Body of pancreas (tissue), 4 donors: ENCODE measurements around the gene C11orf68.

Experiments used
- POLR2A ChIP-seq, 3 donors: fragments of 450-650 bp; IDR thresholded peaks; one replicate each; pipeline ENCODE4 v1.6.1; 2016; ENCODE audit warnings: antibody characterized with exemption in 3 of 3, mild to moderate bottlenecking in 2 of 3
- TF ChIP-seq, protein P1 (sequence below), 7 experiments: fragments of 450-650 bp in 4 of 7; fragments of 200-600 bp in 3 of 7; sonication (generic) in 3 of 7; IDR thresholded peaks; one replicate each; pipeline ENCODE4 v1.5.1; 2016 to 2019; ENCODE audit warnings: antibody characterized with exemption in 7 of 7

DNA sequence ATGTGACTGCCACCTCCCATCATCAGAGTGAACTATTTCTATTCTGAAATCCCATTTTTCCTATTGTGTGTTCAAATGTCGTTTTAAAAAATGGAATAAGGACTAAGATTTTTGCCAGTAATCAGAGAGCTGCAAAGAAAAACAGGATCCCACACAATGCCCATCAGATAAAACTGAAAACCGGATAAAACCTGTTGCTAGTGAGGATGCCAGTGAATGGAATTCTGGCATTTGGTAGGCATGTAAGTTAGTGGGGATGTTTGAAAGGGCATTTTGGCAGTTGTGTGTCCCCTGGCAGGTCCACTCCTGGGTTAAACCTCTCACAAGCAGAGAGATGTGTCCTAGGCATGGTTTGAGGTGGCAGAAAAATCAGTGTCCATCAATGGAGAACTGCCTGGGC lies 6.5 kb upstream of the C11orf68 start:
- TF ChIP-seq, protein P1, sequence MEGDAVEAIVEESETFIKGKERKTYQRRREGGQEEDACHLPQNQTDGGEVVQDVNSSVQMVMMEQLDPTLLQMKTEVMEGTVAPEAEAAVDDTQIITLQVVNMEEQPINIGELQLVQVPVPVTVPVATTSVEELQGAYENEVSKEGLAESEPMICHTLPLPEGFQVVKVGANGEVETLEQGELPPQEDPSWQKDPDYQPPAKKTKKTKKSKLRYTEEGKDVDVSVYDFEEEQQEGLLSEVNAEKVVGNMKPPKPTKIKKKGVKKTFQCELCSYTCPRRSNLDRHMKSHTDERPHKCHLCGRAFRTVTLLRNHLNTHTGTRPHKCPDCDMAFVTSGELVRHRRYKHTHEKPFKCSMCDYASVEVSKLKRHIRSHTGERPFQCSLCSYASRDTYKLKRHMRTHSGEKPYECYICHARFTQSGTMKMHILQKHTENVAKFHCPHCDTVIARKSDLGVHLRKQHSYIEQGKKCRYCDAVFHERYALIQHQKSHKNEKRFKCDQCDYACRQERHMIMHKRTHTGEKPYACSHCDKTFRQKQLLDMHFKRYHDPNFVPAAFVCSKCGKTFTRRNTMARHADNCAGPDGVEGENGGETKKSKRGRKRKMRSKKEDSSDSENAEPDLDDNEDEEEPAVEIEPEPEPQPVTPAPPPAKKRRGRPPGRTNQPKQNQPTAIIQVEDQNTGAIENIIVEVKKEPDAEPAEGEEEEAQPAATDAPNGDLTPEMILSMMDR (IDR thresholded peaks at IDR 0.05), result no peak
- TF ChIP-seq POLR2A (IDR thresholded peaks at IDR 0.05), result no peak
